Measurements from ENCODE around the gene GLOD4.

- TF ChIP-seq CTCF (IDR thresholded peaks at IDR 0.05), result no peak
- TF ChIP-seq POLR2A (IDR thresholded peaks at IDR 0.05), result no peak
Measured at GRCh38 chr17:746181-746580, 35.9 kb downstream of the GLOD4 start.
